Tibial nerve (tissue), 3 donors: ENCODE data around the gene ZNF692.

Source experiments
- CTCF ChIP-seq, 5 experiments: fragments of 200-600 bp in 3 of 5; fragments of 450-650 bp in 2 of 5; sonication (generic) in 3 of 5; IDR thresholded peaks; one replicate each; pipeline ENCODE4 v1.5.1; 2016 to 2019; ENCODE audit warnings: antibody characterized with exemption in 5 of 5, mild to moderate bottlenecking in 3 of 5, moderate library complexity in 2 of 5
- POLR2A ChIP-seq, 2 donors: fragments of 450-650 bp; IDR thresholded peaks; one replicate each; pipeline ENCODE4 v1.6.1; 2017; ENCODE audit warnings: antibody characterized with exemption in 2 of 2, mild to moderate bottlenecking in 2 of 2, moderate library complexity in 2 of 2

- no peak for TF ChIP-seq CTCF (IDR thresholded peaks at IDR 0.05)
- no peak for TF ChIP-seq POLR2A (IDR thresholded peaks at IDR 0.05)
Observed at GRCh38 chr1:248834343-248834940, 24.4 kb downstream of the ZNF692 start.
